WI38 (cell line): ENCODE results near the gene PCDHA9.
"Not testable (repeated sequence)": the region's sequence is repeated elsewhere in the genome, so short reads cannot be mapped to it uniquely, and the experiment has no call there.

Experiments used
- H3K4me3 ChIP-seq: 2 replicates; pipeline ENCODE4 v1.5.1; 2011; ENCODE audit warnings: low read depth, mild to moderate bottlenecking, control low read depth, low read length
- TF ChIP-seq, protein P1 (sequence below): IDR thresholded peaks from 2 replicates; pipeline ENCODE4 v1.5.1; 2012; ENCODE audit warnings: low read depth, mild to moderate bottlenecking, control low read depth, low read length

PCDHA9 gene

DNA sequence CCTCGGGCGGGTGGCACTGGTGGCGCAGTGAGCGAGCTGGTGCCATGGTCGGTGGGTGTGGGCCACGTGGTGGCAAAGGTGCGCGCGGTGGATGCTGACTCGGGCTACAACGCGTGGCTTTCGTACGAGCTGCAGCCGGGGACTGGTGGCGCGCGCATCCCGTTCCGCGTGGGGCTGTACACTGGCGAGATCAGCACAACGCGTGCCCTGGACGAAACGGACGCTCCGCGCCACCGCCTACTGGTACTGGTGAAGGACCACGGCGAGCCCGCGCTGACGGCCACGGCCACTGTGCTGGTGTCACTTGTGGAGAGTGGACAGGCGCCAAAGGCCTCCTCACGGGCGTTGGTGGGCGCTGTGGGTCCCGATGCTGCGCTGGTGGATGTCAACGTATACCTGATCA, 39.3 kb upstream of the PCDHA9 start:
- H3K4me3 ChIP-seq: no peak overlapping the region
- TF ChIP-seq, protein P1, sequence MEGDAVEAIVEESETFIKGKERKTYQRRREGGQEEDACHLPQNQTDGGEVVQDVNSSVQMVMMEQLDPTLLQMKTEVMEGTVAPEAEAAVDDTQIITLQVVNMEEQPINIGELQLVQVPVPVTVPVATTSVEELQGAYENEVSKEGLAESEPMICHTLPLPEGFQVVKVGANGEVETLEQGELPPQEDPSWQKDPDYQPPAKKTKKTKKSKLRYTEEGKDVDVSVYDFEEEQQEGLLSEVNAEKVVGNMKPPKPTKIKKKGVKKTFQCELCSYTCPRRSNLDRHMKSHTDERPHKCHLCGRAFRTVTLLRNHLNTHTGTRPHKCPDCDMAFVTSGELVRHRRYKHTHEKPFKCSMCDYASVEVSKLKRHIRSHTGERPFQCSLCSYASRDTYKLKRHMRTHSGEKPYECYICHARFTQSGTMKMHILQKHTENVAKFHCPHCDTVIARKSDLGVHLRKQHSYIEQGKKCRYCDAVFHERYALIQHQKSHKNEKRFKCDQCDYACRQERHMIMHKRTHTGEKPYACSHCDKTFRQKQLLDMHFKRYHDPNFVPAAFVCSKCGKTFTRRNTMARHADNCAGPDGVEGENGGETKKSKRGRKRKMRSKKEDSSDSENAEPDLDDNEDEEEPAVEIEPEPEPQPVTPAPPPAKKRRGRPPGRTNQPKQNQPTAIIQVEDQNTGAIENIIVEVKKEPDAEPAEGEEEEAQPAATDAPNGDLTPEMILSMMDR: no peak

DNA sequence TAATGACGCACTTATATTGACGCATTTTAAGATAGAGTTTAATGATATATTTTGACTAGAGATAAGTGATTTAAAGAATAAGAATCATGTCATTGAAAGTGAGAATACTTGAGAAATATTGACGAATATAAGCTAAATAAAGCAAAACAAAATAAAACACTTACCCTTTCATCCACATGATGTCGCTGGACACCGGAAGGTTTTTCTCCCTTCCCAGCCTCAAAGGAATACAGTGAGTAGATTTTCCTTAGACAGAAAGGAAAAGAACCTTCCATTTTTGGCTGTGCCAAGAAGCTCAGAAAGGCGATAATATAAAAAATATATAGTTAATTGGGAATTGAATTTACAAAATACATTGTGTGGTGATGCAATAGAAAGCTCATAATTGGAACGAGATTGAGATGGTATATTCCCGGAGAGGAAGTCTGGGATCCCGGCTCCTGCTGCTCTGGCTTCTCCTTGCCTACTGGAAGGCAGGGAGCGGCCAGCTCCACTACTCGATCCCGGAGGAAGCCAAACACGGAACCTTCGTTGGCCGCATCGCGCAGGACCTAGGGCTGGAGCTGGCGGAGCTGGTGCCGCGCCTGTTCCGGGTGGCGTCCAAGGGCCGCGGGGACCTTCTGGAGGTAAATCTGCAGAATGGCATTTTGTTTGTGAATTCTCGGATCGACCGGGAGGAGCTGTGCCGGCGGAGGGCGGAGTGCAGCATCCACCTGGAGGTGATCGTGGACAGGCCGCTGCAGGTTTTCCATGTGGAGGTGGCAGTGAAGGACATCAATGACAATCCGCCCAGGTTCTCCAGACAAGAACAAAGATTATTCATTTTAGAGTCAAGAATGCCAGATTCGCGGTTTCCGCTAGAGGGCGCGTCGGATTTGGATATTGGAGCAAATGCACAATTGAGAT, 26.6 kb upstream of the PCDHA9 start, which contains the start of gene PCDHA5:
Gene PCDHA5 (plus strand): TSS at position 239 of the 906 bp plus-strand sequence.
- TF ChIP-seq, protein P1: 0 out of 2 replicates have a peak, but pooled peaks have one; percentile 12
- no peak within 1 kb of the TSS for H3K4me3 ChIP-seq

DNA sequence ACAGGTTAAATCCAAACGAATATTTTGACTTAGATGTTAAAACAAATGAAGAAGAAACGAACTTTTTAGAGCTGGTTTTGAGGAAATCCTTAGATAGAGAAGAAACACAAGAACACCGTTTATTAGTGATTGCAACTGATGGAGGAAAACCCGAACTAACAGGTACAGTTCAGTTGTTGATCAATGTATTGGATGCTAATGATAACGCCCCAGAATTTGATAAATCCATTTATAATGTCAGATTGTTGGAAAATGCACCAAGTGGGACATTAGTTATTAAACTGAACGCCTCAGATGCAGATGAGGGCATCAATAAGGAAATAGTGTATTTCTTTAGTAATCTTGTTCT, 25.9 kb upstream of the PCDHA9 start:
- TF ChIP-seq, protein P1: no peak
- no peak overlapping the region for H3K4me3 ChIP-seq

DNA sequence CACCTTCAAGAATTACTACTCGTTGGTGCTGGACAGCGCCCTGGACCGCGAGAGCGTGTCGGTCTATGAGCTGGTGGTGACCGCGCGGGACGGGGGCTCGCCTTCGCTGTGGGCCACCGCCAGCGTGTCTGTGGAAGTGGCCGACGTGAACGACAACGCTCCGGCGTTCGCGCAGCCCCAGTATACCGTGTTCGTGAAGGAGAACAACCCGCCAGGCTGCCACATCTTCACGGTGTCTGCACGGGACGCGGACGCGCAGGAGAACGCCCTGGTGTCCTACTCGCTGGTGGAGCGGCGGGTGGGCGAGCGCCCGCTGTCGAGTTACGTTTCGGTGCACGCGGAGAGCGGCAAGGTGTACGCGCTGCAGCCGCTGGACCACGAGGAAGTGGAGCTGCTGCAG, 25.2 kb upstream of the PCDHA9 start:
- H3K4me3 ChIP-seq: not testable (repeated sequence)

DNA sequence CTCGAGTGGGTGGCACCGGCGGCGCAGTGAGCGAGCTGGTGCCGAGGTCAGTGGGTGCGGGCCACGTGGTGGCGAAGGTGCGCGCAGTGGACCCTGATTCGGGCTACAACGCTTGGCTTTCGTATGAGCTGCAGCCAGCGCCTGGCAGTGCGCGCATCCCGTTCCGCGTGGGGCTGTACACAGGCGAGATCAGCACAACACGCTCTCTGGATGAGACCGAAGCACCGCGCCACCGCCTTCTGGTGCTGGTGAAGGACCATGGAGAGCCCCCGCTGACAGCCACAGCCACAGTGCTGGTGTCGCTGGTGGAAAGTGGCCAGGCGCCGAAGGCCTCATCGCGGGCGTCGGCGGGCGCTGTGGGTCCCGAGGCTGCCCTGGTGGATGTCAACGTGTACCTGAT, 24.7 kb upstream of the PCDHA9 start:
- H3K4me3 ChIP-seq: no peak overlapping the region

DNA sequence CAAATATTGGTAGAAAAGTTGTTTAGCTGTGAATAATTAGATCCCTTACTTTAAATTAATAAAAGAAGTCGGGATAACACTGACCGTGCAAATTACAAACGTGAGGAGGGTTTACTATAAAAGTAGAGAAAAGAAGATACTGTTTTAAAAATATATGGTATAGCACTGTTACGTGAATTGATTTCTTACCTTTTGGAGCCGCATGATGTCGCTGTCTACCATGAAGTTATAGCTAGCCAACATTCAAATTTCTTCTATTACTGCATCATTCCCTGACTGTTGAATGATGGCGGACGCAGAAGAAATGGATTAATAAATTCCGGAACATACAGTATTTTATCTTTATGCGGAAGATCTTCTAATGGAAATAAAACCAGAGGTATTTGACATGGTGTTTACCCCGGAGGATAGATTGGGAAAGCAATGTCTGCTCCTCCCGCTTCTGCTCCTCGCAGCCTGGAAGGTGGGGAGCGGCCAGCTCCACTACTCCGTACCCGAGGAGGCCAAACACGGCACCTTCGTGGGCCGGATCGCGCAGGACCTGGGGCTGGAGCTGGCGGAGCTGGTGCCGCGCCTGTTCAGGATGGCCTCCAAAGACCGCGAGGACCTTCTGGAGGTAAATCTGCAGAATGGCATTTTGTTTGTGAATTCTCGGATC, 20.3 kb upstream of the PCDHA9 start, which contains the start of gene PCDHA6:
Gene PCDHA6 (plus strand): TSS at position 257 of the 658 bp plus-strand sequence. CDS start 132 bp downstream, at position 389.
- TF ChIP-seq, protein P1: no peak
- H3K4me3 ChIP-seq: no peak within 1 kb of the TSS

More for the DNA sequence above, 24.7 kb upstream of the PCDHA9 start:
- TF ChIP-seq, protein P1: no peak

DNA sequence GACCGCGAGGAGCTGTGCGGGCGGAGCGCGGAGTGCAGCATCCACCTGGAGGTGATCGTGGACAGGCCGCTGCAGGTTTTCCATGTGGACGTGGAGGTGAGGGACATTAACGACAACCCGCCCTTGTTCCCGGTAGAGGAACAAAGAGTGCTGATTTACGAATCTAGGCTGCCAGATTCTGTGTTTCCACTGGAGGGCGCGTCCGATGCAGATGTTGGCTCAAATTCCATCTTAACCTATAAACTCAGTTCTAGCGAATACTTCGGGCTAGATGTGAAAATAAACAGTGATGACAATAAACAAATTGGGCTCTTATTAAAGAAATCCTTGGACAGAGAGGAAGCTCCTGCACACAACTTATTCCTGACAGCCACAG, 19.8 kb upstream of the PCDHA9 start:
- TF ChIP-seq, protein P1: no peak
- H3K4me3 ChIP-seq: no peak overlapping the region

DNA sequence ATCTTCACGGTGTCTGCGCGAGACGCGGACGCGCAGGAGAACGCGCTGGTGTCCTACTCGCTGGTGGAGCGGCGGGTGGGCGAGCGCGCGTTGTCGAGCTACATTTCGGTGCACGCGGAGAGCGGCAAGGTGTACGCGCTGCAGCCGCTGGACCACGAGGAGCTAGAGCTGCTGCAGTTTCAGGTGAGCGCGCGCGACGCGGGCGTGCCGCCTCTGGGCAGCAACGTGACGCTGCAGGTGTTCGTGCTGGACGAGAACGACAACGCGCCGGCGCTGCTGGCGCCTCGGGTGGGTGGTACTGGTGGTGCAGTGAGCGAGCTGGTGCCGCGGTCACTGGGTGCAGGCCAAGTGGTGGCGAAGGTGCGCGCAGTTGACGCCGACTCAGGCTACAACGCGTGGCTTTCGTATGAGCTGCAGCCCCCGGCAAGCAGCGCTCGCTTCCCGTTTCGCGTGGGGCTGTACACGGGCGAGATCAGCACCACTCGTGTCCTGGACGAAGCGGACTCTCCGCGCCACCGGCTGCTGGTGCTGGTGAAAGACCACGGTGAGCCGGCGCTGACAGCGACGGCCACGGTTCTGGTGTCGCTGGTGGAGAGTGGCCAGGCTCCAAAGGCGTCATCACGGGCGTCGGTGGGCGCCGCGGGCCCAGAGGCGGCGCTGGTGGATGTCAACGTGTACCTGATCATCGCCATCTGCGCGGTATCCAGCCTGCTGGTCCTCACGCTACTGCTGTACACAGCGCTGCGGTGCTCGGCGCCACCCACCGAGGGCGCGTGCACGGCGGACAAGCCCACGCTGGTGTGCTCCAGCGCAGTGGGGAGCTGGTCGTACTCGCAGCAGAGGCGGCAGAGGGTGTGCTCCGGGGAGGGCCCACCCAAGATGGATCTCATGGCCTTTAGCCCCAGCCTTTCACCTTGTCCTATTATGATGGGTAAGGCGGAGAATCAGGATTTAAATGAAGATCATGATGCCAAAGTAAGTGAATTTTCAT, 18.4 kb upstream of the PCDHA9 start:
- H3K4me3 ChIP-seq: not testable (repeated sequence)
